ENCODE measurements around the gene COL9A1. TPM values are rescaled to one million over a fixed set of nuclear protein-coding genes. Genes with fewer than 3 reads are reported as not detected.

Gene COL9A1
- total RNA-seq, 1 donor from 2014 or later: not detected

DNA sequence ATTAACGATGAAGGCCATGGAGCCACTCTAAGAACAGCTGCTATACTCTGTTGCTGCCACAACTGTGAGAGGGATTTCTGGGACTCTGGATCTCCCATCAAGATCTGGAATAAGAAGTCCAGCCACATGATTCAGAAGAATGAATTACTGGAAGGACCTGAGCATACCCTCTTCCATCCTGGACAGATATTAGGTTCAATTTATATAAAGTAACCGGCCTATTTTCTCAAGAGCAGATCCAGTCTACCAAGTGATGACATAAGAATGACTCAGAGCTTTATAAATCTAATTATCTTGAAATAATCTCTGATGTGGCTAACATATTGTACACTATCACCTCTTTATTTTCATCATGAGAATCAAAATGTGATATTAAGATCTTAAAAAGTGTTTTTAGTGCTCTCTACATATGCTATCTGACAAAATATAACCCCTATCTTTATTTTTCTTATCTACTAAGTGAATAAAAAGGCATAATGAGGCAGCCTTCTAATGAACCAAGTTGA lies 45.1 kb downstream of the COL9A1 start:
- DNase-seq (ENCODE audit: low read depth): peak; percentile 13
- Histone ChIP-seq H3K36me3 (ENCODE audit: control insufficient read depth, insufficient read depth, low read length) (no peaks in the 10 kb centered on the region), H3K27me3 (ENCODE audit: control insufficient read depth, insufficient read depth, low read length) (no peaks in the 10 kb centered on the region), H3K4me3 (ENCODE audit: low read depth, low read length) (no peak overlapping the region)
- TF ChIP-seq, protein P1, sequence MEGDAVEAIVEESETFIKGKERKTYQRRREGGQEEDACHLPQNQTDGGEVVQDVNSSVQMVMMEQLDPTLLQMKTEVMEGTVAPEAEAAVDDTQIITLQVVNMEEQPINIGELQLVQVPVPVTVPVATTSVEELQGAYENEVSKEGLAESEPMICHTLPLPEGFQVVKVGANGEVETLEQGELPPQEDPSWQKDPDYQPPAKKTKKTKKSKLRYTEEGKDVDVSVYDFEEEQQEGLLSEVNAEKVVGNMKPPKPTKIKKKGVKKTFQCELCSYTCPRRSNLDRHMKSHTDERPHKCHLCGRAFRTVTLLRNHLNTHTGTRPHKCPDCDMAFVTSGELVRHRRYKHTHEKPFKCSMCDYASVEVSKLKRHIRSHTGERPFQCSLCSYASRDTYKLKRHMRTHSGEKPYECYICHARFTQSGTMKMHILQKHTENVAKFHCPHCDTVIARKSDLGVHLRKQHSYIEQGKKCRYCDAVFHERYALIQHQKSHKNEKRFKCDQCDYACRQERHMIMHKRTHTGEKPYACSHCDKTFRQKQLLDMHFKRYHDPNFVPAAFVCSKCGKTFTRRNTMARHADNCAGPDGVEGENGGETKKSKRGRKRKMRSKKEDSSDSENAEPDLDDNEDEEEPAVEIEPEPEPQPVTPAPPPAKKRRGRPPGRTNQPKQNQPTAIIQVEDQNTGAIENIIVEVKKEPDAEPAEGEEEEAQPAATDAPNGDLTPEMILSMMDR (IDR thresholded peaks at IDR 0.05; ENCODE audit: insufficient read depth, low read length, severe bottlenecking): no peak
- FAIRE-seq: no peak

DNA sequence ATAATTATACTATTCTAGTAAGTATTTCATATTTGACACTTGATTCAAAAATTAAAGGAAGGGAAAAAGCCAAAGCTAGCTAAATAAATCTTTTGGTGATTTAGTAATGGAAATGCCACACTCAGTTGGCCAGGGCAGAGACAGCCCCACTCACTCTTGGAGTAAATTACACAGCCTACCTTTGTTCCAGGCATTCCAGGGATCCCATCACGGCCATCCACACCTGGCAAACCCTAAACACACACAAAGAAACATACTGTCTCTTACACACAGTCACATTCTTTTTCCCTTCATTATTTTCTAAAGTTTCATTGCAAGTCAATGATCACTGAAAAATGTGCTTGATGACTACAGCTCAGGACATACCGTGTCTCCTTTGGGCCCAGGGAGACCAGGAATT lies 48.1 kb downstream of the COL9A1 start:
- DNase-seq (ENCODE audit: low read depth) (no peak), FAIRE-seq (no peak)
- TF ChIP-seq, protein P1 (IDR thresholded peaks at IDR 0.05; ENCODE audit: insufficient read depth, low read length, severe bottlenecking): no peak
- Histone ChIP-seq H3K36me3 (ENCODE audit: control insufficient read depth, insufficient read depth, low read length) (no peaks in the 10 kb centered on the region), H3K4me3 (ENCODE audit: low read depth, low read length) (no peak overlapping the region), H3K27me3 (ENCODE audit: control insufficient read depth, insufficient read depth, low read length) (no peaks in the 10 kb centered on the region)

DNA sequence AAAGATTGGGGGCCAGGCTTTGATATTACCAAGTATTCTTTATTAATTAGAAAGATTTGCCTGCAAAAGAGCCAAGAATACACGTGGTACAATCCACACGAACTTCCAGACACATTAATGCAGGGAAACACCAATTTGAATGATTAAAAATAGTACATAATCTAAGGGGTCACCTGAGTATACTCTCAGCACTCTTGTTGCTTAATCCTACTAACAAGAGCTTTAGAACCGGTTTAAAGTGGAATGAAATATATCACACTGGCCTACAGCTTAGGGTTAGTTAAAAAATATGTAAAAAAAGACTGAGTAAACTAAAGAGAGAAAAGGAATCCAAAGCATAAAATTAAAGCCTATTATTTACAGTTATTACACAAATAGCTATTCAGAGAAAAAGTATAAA lies 49.0 kb downstream of the COL9A1 start:
- DNase-seq (ENCODE audit: low read depth) (no peak), FAIRE-seq (no peak)
- TF ChIP-seq, protein P1 (IDR thresholded peaks at IDR 0.05; ENCODE audit: insufficient read depth, low read length, severe bottlenecking): no peak
- no peaks in the 10 kb centered on the region for H3K36me3 ChIP-seq (ENCODE audit: control insufficient read depth, insufficient read depth, low read length)
- no peaks in the 10 kb centered on the region for H3K27me3 ChIP-seq (ENCODE audit: control insufficient read depth, insufficient read depth, low read length)
- no peak overlapping the region for H3K4me3 ChIP-seq (ENCODE audit: low read depth, low read length)

DNA sequence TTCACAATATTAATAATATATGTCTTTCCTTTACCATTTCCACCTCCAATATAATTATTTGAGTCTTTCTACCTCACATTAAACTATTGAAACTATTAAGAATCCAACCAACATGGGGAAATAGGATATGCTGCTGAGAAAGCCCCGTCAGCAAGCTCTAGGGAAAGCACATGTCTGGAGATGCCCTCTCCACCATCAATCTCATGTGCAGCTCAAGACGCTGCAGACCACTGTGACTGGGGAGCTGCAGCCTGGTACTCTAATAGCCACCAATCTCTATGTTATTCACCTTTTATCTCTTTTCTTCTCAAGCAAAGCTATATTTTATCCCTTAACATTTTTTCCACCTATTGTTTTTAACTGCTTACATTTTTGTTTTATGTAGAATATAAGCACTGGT lies 50.3 kb downstream of the COL9A1 start:
- no peak for FAIRE-seq
- no peak overlapping the region for H3K4me3 ChIP-seq (ENCODE audit: low read depth, low read length)
- no peak for DNase-seq (ENCODE audit: low read depth)
- TF ChIP-seq, protein P1 (IDR thresholded peaks at IDR 0.05; ENCODE audit: insufficient read depth, low read length, severe bottlenecking): no peak
- no peaks in the 10 kb centered on the region for H3K36me3 ChIP-seq (ENCODE audit: control insufficient read depth, insufficient read depth, low read length)
- H3K27me3 ChIP-seq (ENCODE audit: control insufficient read depth, insufficient read depth, low read length): no peaks in the 10 kb centered on the region

DNA sequence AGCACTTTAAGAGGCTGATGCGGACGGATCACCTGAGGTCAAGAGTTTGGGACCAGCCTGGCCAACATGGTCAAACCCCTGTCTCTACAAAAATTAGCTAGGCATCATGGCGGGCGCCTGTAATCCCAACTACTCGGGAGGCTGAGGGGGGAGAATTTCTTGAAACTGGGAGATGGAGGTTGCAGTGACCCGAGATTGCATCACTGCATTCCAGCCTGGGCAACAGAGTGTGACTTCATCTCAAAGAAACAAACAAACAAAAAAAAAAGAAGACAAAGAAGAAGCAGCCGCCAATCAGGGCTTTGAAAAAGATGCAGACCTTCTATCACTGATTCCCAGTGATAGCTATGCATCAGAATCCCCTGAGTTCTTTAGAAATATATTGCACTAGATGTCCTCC lies 56.8 kb downstream of the COL9A1 start:
- no peaks in the 10 kb centered on the region for H3K27me3 ChIP-seq (ENCODE audit: control insufficient read depth, insufficient read depth, low read length)
- TF ChIP-seq, protein P1 (IDR thresholded peaks at IDR 0.05; ENCODE audit: insufficient read depth, low read length, severe bottlenecking): no peak
- H3K36me3 ChIP-seq (ENCODE audit: control insufficient read depth, insufficient read depth, low read length): no peaks in the 10 kb centered on the region
- FAIRE-seq (no peak), DNase-seq (ENCODE audit: low read depth) (no peak)
- H3K4me3 ChIP-seq (ENCODE audit: low read depth, low read length): no peak overlapping the region

DNA sequence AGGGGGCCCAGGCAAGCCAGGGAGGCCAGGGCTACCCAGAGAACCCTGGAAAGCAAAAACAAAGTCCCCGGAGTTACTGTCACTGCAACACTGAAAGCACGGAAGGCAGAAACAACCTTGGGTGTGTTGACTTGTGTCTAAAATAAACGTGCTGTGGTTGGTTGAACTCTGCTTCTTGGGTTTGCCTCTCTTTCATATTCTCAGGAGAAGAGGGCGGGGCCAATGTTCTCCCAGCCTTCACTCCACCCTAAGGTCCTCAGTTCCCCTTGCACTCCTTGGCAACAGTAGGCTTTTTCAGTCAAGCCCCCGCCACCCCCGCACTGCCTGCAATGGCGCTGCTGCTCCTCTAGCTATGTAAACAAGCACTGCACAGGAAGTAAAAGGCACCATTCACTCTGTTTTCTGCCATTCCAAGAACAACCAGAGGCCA lies 60.9 kb downstream of the COL9A1 start:
- H3K36me3 ChIP-seq (ENCODE audit: control insufficient read depth, insufficient read depth, low read length): no peaks in the 10 kb centered on the region
- DNase-seq (ENCODE audit: low read depth) (no peak), FAIRE-seq (no peak)
- H3K4me3 ChIP-seq (ENCODE audit: low read depth, low read length): no peak overlapping the region
- TF ChIP-seq, protein P1 (IDR thresholded peaks at IDR 0.05; ENCODE audit: insufficient read depth, low read length, severe bottlenecking): no peak
- H3K27me3 ChIP-seq (ENCODE audit: control insufficient read depth, insufficient read depth, low read length): no peaks in the 10 kb centered on the region

Measured in bronchial epithelial cell (primary cell).